ENCODE data around the gene WDR59.
"Not testable (repeated sequence)": the region's sequence is repeated elsewhere in the genome, so short reads cannot be mapped to it uniquely, and the experiment has no call there.

WDR59 gene

GRCh38 chr16:74982256-74982655, 2.7 kb downstream of the WDR59 start:
- DNase-seq (ENCODE audit: low read depth in 2 of 2), result no peak

DNA sequence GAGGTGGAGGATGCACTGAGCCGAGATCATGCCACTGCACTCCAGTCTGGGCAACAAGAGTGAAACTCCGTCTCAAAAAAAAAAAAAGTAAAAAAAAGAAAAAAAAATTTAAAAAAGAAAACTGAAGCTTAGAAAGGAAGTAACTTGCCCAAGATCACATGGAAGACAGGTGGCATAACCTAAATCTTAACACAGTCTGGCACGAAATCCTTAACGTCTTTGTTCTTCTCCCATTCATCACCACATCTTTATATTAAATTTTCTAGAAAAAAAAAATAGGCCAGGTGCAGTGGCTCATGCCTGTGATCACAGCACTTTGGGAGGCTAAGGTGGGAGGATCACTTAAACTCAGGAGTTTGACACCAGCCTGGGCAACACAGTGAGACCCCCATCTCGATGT, 9.3 kb downstream of the WDR59 start:
- DNase-seq (ENCODE audit: low read depth in 2 of 2), result no peak

- no peak for DNase-seq (ENCODE audit: low read depth in 2 of 2)
Measured at GRCh38 chr16:74973304-74973703, 11.6 kb downstream of the WDR59 start.

DNA sequence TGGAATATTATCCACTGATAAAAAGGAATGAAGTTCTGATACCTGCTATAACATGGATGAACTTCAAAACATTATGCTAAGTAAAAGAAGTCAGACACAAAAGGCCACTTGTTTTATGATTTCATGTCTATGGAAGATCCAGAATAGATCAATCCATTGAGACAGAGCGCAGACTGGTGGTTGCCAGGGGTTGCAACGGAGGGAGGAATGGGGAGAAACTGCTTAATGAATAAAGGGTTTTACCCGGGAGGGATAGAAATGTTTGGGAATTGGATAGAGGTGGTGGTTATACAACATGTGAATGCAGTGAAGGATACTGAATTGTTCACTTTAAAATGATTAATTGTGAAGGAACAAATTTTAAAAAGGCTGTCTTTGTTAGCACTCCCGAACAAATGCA, 30.2 kb downstream of the WDR59 start:
- no peak for DNase-seq (ENCODE audit: low read depth in 2 of 2)

DNA sequence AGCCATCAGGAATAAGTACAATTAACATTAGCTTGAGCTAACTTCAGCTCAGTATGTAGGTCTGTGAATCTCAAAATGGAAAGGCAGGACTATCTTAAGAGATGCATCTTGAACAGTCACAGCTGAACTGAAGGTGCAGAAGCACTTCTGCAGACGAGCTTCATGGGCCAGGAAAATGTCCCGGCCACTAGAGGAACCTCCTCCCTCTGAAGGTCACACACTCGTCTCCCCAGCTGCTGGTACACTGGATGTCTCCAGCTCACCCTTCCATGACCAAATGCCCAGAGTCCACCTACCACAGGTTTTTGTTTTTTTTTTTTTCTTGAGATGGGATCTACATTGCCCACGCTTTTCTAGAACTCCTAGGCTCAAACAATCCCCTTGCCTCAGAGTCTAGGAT, 33.2 kb downstream of the WDR59 start:
- DNase-seq (ENCODE audit: low read depth in 2 of 2), result no peak

- no peak for DNase-seq (ENCODE audit: low read depth in 2 of 2)
Measured at GRCh38 chr16:74951206-74951605, 33.7 kb downstream of the WDR59 start.

GRCh38 chr16:74950511-74950910, 34.4 kb downstream of the WDR59 start:
- DNase-seq (ENCODE audit: low read depth in 2 of 2), result no peak

- no peak for DNase-seq (ENCODE audit: low read depth in 2 of 2)
Measured at GRCh38 chr16:74949309-74949708, 35.6 kb downstream of the WDR59 start.

- no peak for DNase-seq (ENCODE audit: low read depth in 2 of 2)
Measured at GRCh38 chr16:74944466-74944865, 40.5 kb downstream of the WDR59 start.

GRCh38 chr16:74942977-74943918, 41.7 kb downstream of the WDR59 start:
- DNase-seq (ENCODE audit: low read depth in 2 of 2), result no peak

- DNase-seq (ENCODE audit: low read depth in 2 of 2), result no peak
Measured at GRCh38 chr16:74942566-74942965, 42.4 kb downstream of the WDR59 start.

GRCh38 chr16:74939688-74940087, 45.2 kb downstream of the WDR59 start:
- no peak for DNase-seq (ENCODE audit: low read depth in 2 of 2)

DNA sequence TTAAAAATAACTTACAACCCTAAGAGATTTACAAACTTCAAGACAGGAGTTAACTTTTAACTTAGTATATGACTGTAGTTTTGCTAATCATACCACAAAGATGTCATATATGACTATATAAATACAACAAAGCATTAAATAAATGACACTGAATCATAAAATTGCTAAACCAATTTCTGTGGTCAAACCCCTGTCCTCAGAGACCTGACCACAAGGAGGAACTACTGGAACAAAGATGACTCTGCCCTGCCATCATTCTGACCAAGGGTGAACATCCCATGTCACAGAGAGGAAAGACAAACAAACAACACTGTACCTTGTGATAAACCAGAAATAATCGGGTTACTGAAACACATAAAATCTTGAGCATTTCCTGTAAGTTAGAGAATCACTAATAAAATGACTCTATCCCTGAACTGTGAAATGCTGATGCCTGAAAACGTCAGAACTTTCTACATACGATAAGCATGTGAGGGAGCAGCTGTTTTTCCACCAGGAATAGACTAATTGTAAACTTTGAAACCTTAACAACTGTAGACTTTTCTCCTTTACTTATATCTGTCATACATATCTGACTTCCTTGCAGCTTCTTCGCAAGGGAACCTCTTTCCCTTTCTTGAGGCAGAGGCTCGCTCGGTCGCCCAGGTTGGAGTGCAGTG, 47.9 kb downstream of the WDR59 start:
- DNase-seq (ENCODE audit: low read depth in 2 of 2), result no peak

GRCh38 chr16:74931445-74931844, 53.5 kb downstream of the WDR59 start:
- no peak for DNase-seq (ENCODE audit: low read depth in 2 of 2)

GRCh38 chr16:74929636-74930035, 55.3 kb downstream of the WDR59 start:
- no peak for DNase-seq (ENCODE audit: low read depth in 2 of 2)

DNA sequence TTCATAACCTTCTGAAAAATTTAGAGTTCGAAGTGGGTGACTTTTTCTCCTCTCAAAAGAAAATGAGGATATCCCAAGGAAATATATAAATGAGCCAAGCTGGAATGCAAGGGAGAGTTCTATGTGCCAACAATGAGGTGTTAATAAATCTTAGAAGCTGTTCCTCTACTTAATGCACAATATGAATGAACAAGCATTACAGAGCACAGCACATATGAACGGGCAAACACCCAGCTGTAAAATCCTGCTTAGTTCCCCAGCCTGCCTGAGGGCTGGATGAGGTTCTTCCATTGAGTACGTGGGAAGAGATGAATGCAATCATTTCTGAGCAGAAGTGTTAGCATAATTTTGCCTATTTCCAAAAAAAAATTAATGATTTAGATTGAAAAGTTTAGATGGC, 58.1 kb downstream of the WDR59 start:
- no peak for DNase-seq (ENCODE audit: low read depth in 2 of 2)

GRCh38 chr16:74923766-74924460, 61.0 kb downstream of the WDR59 start:
- no peak for DNase-seq (ENCODE audit: low read depth in 2 of 2)

DNA sequence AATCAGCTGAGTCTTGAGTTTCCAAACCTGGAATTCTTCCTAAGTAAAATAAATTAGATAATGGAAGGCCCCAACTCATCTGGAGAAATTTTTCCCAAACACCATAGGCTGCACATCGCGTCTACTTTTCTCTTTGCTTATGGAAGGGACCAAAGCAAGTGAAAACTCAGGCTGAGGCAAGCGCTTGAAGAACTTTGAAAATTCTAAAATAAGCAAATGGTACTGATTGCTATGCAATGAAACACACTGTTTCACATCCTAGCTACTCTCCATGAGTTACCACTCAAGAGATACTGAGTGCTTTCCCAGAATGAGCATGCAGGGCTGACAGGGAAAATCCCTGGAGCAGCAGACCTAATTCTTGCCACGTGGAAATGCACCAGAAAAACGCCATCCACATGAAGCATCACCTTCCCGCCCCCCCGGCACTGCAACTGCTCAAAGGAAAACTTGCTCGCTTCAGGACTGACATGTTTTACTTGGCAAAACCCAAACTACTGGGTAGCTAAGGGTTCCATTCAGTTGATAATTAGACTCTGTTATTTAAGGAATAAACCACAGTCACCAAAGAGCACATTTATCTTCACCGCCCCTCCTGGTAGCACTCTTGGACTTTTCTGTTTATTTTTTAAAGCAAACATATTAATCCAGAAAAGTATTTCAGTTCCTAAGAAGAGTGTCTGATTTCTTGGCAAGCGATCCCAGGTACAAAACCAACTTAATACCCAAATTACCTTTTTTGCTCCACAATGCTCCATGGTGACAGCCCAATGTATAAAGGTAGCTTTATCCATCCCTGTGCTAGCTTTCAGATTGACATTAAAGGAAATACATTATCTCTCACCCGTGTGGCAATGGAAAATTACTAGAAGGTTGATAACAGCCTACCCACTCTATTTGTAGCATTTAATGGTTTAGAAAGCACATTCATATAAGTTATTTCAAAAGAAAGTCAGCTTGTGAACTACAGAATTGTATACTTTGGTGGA, 62.5 kb downstream of the WDR59 start:
- no peak for DNase-seq (ENCODE audit: low read depth in 2 of 2)

- DNase-seq (ENCODE audit: low read depth in 2 of 2), result no peak
Measured at GRCh38 chr16:74921051-74921450, 63.9 kb downstream of the WDR59 start.

DNA sequence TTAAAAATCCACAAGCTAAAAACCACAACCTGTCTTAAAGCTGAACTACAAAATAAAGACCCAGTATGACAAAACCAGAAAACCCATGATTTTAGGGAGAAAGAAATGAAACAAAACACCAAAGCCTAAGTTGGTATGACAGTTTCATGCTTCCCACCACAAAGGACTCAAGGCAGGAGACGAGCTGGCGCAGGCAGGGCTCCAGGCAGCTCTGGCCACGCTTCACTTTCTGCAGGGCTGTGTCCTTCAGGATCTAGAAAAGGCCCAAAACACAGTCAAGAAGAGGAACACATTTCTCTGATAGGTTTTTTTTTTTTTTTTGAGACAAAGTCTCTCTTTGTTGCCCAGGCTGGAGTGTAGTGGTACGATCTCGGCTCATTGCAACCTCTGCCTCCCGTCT, 75.3 kb downstream of the WDR59 start:
- no peak for DNase-seq (ENCODE audit: low read depth in 2 of 2)

GRCh38 chr16:74908759-74909158, 76.2 kb downstream of the WDR59 start:
- DNase-seq (ENCODE audit: low read depth in 2 of 2), result not testable (repeated sequence)
